GM18517 (cell line): ENCODE measurements around the gene ANXA11.

Source experiments
- ATAC-seq: cut with Tn5 transposase; IDR thresholded peaks from one replicate; pipeline ENCODE4 v1.9.1; 2021; ENCODE audit warnings: mild to moderate bottlenecking, moderate library complexity; ENCODE audit not compliant: unreplicated experiment

ANXA11 gene

GRCh38 chr10:80167471-80168161 is 37.7 kb downstream of the ANXA11 start:
- no peak for ATAC-seq

- ATAC-seq, result no peak
Measured at GRCh38 chr10:80166581-80167470, 38.5 kb downstream of the ANXA11 start.

- no peak for ATAC-seq
Measured at GRCh38 chr10:80165173-80165572, 40.2 kb downstream of the ANXA11 start.

GRCh38 chr10:80164596-80164995 is 40.7 kb downstream of the ANXA11 start:
- no peak for ATAC-seq

- ATAC-seq, result no peak
Measured at GRCh38 chr10:80163741-80164341, 41.5 kb downstream of the ANXA11 start.

GRCh38 chr10:80161321-80162083 is 43.8 kb downstream of the ANXA11 start:
- ATAC-seq, result no peak

- ATAC-seq, result no peak
Measured at GRCh38 chr10:80160361-80161320, 44.7 kb downstream of the ANXA11 start.

- no peak for ATAC-seq
Measured at GRCh38 chr10:80159166-80159873, 46.0 kb downstream of the ANXA11 start.

DNA sequence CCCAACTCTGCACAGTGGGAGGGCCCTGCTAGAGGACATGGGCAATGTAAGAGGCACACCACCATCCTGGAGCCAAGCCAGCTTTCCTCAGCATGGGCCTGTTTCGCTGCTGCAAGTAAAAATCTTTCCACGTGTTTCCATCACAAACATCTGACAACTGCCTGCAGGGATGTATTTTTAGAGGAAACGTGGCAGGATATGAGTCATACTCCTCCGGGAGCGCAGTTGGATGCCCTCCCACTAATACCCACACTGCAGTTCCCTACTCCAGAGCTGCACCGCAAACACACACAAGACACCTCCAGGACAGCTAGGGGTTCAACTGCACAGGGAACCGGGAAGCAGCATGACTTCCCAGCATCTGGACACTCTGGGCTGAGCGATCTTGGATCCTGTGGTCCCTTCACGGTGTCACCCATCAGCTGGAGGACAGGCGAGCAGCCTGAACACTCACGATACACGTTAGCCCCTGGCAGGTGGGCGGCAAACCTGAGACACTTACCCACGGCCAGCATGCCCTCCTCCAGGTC is 46.7 kb downstream of the ANXA11 start:
- ATAC-seq, result no peak

GRCh38 chr10:80158126-80158525 is 47.2 kb downstream of the ANXA11 start:
- no peak for ATAC-seq

DNA sequence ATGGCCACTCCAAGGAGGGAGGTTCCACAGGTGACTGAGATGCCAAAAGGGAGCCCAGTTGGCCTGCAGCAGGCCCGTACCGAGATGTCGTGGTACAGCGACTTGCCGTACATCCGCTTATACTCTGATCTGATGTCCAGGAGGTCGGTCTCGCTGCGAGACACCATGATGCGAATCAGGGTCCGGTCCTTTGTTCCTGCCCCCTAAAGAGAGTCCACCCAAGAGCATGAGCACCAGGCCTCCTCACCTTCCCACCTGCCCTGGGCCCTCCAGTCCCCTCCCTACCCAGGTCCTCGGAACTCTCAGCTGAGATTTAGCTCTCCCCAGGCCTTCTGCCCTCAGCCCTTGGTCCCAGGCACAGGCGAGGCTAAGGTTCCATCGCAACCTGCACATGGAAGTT is 47.8 kb downstream of the ANXA11 start:
- no peak for ATAC-seq

DNA sequence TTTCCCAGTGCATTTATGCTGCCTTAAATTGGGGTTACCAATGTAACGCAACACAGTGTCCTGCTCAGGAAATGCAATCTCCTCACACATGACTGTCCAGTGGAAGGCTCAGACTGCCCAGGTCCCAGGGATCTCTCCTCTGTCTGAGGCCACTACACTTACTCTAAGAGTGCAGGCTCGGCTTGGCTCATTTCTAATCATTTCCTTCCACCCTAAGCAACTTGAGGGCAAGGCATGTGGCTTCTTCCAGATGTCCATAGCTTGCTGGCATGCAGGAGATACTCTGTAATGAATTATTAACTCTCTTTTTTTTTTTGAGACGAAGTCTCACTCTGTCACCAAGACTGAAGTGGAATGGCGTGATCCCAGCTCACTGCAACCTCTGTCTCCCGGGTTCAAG is 49.1 kb downstream of the ANXA11 start:
- no peak for ATAC-seq

DNA sequence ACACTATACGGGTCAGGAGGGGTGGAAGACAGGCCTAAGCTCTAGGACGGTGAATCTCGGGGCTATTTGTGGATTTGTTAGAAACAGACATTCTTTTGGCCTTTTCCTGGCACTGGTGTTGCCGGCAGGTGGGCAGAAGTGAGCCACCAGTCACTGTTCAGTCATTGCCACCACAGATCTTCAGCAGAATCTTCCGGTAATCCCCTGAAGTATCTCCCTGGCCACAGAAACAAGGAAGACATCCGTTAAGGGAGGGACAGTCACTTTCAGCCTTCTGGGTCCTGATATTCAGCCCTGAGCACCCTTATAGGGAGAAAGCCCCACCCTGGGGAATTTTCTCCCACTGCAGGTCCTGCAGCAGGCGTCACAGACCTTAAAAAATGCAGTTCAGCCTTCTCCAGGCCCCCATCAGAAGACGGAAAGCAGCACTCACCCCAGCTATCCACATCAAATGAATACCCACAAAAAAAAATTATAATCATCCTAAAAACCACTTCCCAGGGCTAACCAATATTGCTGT is 49.6 kb downstream of the ANXA11 start:
- no peak for ATAC-seq

GRCh38 chr10:80154978-80155695 is 50.2 kb downstream of the ANXA11 start:
- no peak for ATAC-seq

DNA sequence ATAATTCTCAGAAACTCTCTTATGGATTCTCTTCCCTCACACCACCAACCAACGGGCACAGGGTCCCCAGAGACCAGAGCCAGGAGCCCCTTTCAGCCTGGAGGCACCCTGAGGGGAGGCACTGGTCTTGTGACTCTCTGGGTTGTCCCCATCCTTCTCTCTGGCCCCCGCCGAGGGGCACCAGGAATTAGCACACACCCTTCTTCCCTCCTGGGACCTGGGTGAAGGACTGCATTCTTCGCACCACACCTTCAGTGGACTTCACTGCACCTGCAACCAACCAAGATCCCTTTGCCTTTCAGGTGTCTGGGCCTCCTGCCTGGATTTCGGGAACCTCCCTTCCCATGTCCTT is 50.7 kb downstream of the ANXA11 start:
- no peak for ATAC-seq

GRCh38 chr10:80153460-80153859 is 51.9 kb downstream of the ANXA11 start:
- no peak for ATAC-seq

- ATAC-seq, result no peak
Measured at GRCh38 chr10:80152820-80153219, 52.5 kb downstream of the ANXA11 start.

DNA sequence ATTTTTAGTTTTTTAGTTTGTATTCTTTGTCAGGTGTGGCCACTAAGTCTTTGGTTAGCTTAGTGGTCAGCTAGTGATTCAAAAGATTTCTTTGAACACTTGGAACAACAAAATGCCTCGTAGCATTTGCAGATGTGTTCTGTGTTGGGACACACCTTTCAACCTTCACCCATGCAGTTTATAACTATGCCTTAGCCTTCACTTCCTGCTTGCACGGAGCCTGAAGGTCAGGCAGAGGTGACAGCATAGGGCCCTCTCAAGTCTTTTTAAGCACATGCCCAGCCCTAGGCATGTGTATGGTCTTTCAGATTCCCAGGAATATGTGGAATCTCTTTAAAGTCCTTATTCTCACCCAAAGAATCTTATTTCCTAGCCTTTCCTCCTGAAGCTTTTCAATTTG is 55.2 kb downstream of the ANXA11 start:
- ATAC-seq, result no peak
